ENCODE data around the gene TSPYL2.

GRCh38 chrX:53076671-53077070 lies 5.5 kb upstream of the TSPYL2 start:
- TF ChIP-seq CTCF (IDR thresholded peaks at IDR 0.05) (no peak), EP300 (IDR thresholded peaks at IDR 0.05) (no peak), POLR2A (IDR thresholded peaks at IDR 0.05) (no peak)

Data from ovary (tissue), 3 donors.